ENCODE data around the gene SIGLEC10.

DNA sequence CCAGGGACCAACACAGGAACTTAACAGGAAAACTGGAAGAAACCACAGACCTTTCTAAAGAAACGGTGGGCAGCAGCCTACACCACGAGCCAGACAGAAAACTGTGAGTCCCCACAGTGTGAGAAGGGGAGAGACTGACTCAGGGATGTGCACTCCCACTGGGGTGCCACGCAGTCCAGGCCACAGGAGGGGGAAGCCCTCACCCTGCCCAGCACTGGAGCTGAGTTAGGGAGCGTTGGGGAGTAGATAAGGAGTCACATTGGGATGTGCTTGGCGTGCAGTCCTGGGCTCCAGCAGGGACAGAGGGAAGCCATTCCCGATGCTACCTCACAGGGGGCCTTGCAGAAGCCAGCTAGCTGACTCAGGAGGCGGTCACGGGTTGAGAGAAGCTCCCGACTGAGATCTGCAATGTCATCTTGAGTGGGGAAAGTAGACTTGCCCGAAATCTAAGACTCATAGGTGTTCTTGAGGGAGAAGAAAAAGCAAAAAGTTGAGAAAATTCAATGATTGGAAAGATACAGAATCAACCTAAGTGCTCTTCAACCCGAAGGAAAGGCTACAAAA lies 23.5 kb upstream of the SIGLEC10 start:
- TF ChIP-seq, protein P1, sequence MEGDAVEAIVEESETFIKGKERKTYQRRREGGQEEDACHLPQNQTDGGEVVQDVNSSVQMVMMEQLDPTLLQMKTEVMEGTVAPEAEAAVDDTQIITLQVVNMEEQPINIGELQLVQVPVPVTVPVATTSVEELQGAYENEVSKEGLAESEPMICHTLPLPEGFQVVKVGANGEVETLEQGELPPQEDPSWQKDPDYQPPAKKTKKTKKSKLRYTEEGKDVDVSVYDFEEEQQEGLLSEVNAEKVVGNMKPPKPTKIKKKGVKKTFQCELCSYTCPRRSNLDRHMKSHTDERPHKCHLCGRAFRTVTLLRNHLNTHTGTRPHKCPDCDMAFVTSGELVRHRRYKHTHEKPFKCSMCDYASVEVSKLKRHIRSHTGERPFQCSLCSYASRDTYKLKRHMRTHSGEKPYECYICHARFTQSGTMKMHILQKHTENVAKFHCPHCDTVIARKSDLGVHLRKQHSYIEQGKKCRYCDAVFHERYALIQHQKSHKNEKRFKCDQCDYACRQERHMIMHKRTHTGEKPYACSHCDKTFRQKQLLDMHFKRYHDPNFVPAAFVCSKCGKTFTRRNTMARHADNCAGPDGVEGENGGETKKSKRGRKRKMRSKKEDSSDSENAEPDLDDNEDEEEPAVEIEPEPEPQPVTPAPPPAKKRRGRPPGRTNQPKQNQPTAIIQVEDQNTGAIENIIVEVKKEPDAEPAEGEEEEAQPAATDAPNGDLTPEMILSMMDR (IDR thresholded peaks at IDR 0.05): no peak
- TF ChIP-seq POLR2A (IDR thresholded peaks at IDR 0.05) (no peak), POLR2AphosphoS5 (IDR thresholded peaks at IDR 0.05) (no peak)
